GM21717 (cell line): ENCODE data around the gene FYN.

ENCODE experiments used
- ATAC-seq: cut with Tn5 transposase; IDR thresholded peaks from one replicate; pipeline ENCODE4 v1.9.1; 2021; ENCODE audit warnings: mild to moderate bottlenecking, moderate library complexity; ENCODE audit not compliant: unreplicated experiment

Gene FYN

DNA sequence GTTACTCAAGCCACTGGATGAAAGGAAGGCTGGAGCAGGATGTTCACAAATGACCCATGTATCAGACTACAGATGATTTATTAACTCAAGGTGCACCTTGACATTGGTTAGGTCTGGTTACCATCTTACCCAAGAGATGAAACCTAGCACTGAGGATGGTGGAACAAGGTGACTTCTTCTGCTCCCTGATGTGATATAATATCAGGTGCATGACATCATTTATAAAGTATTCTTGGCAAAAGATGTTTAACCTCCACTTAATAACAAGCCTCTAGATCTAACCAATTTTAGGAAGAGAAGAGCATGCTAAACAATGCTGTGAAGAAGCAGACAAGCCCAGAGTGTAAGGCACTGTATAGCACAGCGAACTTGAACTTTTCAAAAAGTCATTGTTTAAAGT lies 100.9 kb downstream of the FYN start:
- ATAC-seq = no peak

DNA sequence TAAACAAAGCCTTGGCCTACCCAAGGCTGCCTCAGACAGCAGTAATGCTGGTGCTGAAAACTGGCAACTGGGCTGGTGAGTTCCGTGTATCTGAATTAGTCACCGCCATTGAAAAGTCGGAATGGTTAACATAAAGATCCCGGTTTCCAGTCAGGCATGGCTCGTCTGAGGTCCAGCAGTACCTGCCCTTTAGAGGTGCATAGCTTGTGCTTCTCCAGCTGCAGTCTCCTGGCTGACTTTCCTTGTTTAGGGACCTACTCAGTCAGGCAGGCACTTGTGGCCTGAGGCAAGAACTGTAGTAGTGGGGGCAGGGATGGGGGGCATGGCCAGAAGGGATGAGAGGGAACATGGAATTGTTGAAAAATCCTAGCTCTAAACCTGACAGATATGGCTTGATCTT lies 101.6 kb downstream of the FYN start:
- ATAC-seq = no peak

GRCh38 chr6:111771094-111771432 lies 102.2 kb downstream of the FYN start:
- no peak for ATAC-seq

- no peak for ATAC-seq
These were observed 102.8 kb downstream of the FYN start for GRCh38 chr6:111770263-111771093.

DNA sequence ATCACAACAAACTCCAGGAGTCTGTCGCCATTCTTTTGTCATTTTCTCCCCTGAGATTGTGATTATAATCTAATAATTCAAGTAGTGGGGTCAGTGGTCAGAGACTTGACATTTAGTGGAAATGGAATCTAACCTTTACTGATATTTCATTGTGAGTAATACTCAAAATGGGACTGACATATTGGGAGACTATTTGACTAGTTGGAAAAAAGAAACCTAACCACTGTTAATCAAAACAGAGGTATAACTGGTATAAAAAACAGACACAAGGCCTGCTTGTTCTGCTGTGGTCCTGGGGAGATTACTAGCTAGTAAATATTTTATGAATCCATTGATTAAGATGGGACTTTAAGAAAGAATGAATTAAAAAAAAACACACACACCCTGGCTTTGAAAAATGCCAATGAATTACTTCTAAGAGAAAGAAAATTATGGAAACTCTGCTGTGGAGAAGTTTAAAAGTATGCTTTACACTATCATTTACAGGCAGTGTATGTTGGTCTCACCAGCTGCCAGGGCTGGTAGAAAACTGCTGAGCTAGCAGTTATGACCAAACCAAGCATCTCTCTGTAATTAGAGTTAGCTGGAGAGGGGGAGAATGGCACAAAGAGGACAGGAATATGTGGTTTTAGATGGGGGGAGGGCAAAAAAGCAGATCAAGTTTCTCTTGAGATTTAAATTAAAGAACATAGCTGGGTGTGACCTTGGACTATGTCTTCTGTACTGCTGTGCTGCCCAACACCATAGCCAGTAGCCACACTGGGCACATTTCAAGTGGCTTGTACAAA lies 103.7 kb downstream of the FYN start:
- ATAC-seq = no peak

DNA sequence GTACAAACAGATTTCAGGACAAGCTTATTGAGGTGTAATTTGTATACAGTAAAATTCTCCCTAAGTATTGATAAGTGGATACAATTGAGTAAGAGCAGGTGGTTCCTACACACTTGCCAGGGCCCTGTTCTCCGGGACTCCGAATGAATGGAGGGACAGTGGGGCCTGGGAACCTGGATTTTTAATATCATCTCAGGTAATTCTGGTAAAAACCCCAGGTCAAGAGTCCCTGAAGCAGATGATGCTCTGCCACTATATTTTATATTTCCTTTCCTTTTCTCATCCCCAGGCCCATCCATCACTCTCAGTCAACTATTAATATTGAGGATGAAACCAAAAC lies 104.9 kb downstream of the FYN start:
- no peak for ATAC-seq

DNA sequence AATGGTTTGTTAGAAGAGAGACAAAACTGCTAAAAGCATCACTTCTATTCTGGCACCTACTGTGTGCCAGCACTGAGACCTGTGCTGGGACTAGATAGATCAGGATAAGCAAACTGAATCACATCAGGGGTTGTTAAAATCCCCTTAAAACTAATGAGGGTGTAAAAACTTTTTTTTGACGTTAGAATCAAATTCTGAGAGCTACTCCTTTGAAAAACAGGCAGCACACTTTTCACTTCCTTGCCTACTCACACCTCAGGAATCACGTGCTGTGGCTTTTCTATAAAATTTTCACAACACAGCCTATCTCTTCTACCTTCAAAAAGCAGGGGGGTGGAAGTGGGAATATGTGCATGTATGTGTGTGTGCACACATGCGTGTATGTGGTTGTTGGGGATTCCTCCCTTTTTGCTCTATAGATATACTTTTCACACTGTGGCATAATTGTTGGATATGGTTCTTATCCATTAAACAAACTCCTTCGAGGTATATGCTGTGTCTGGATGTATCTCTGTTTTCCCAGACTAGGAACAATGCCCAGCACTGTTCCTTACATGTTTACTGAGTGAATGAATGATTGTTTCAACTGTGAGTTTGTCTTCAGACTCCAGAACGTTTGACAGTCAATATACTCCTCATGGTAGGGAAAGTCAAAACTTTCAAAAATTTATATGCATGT lies 105.4 kb downstream of the FYN start:
- ATAC-seq = no peak

GRCh38 chr6:111766201-111766857 lies 106.9 kb downstream of the FYN start:
- ATAC-seq = no peak

DNA sequence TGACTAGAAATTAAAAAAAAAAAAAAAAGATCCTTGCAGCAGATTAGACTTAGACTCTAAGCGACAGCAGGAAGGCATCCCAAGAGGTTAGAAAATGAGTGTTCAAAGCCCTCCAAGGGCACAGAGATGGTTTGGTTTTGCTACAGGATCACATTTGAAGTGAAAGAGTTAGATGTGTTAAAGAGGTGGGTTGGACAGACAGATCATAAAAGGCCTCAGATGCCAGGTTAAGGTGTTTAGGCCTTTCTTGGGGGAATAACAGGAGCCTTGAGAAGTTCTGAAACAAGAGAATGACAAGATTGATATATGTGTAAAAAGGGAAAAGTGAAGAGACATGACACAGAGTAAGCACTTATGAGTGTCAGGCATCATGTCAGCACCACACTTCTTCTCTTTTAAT lies 107.5 kb downstream of the FYN start:
- ATAC-seq = no peak

- ATAC-seq = peak; percentile 74
These were observed 108.7 kb downstream of the FYN start for GRCh38 chr6:111764238-111765175.

DNA sequence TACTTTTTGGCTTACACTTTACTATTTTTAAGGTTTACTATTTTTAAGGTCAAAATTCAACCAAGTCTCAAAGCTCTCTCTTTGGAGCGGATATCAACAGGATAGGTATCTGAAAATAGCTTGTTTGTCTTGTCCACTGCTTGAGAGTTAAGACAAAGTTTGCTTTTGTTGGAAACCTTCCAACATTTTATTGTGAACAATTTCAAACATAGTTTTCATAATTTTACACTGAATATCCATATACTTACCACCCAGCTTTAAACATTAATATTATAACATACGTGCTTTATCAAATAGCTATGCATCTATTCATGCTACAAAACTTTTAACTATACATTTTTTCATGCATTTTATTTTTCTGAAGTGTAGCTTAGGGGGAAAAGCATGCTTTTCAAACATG lies 109.9 kb downstream of the FYN start:
- no peak for ATAC-seq

DNA sequence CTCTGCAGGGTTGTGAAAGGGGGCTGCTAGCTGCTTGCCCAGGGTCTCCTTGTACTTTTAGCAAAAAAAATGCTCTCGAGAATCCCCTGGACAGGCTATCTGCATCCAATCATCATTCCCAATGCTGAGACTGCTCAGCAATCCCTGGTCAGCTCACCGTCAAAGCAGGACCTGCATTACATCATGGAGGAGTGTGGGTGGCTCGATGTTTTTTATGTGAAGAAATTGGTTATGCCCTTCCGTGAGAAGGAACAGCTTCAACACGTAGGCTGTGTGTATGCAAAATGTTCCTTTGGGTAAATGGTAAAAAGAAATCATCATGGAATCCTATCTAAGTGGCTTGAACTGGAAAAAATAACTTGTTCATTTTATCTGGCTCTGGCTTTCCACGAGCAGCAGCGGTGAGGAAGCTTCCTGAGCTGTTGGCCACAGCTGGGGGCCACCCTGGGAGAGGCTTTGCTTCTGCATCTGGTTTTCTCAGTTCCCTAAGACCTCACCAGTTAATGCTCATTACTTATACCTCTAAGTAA lies 111.4 kb downstream of the FYN start:
- ATAC-seq = peak; percentile 64

GRCh38 chr6:111761212-111761611 lies 112.0 kb downstream of the FYN start:
- no peak for ATAC-seq

GRCh38 chr6:111759836-111760785 lies 113.1 kb downstream of the FYN start:
- no peak for ATAC-seq

- no peak for ATAC-seq
These were observed 113.9 kb downstream of the FYN start for GRCh38 chr6:111759331-111759835.

GRCh38 chr6:111758608-111759329 lies 114.5 kb downstream of the FYN start:
- ATAC-seq = no peak

DNA sequence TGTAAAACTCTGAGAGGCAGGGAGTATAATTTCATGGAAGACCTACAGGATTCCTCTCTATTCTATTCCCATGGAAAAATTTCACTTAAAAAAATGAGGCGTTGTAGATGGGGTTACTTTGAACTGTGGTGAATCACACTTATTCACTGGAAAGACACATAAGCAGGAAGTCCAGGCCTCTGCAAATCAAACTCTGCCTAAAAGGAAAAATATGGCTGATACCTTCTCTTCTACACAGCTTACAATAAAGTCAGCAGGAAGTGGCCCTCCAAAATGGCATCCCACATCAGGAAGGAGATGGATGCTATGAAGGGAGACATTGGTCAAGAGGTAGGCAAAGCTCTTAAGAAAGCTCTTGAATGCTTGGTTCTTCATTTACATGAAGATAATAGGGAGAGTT lies 115.9 kb downstream of the FYN start:
- ATAC-seq = no peak

DNA sequence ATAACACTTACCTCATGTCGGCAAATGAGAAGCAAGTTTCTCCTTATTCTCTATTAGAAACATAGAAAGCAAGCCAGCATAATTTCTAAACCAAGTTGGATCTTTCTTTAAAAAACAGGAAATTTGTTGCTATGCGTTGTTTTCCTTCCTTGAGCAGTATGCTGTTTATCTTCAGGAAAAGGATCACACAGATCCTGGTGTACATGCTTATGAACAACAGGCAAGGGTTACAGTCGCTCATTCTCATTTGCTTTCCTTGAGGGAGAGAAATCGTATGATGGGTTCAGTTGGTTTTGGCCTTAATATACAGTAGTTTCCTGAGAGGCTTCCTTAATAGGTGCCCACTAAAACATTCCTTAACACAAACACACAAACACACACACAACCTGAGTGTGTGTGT lies 118.8 kb downstream of the FYN start:
- ATAC-seq = no peak
